ENCODE data around the gene PSMC3.

- TF ChIP-seq EZH2 (IDR thresholded peaks at IDR 0.05; ENCODE audit: borderline replicate concordance, insufficient read depth, low read depth, low read length, poor library complexity, severe bottlenecking) = no peak
- TF ChIP-seq, protein P1, sequence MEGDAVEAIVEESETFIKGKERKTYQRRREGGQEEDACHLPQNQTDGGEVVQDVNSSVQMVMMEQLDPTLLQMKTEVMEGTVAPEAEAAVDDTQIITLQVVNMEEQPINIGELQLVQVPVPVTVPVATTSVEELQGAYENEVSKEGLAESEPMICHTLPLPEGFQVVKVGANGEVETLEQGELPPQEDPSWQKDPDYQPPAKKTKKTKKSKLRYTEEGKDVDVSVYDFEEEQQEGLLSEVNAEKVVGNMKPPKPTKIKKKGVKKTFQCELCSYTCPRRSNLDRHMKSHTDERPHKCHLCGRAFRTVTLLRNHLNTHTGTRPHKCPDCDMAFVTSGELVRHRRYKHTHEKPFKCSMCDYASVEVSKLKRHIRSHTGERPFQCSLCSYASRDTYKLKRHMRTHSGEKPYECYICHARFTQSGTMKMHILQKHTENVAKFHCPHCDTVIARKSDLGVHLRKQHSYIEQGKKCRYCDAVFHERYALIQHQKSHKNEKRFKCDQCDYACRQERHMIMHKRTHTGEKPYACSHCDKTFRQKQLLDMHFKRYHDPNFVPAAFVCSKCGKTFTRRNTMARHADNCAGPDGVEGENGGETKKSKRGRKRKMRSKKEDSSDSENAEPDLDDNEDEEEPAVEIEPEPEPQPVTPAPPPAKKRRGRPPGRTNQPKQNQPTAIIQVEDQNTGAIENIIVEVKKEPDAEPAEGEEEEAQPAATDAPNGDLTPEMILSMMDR (IDR thresholded peaks at IDR 0.05) = no peak
These were observed 40.0 kb upstream of the PSMC3 start for GRCh38 chr11:47466201-47466600.
